Natural killer cell (primary cell): Measurements from ENCODE around the gene ICA1L. TPM values are rescaled to one million over a fixed set of nuclear protein-coding genes. Genes with fewer than 3 reads are reported as not detected.

ENCODE experiments used
- ATAC-seq, 3 donors: fragments of 150-1000 bp in 2 of 3; fragments of 200-7000 bp in 1 of 3; cut with Tn5 transposase; 1 replicate in 1 of 3; 2 replicates in 2 of 3; pipeline ENCODE4 v1.10.0; 2021; ENCODE audit warnings: mild to moderate bottlenecking in 2 of 3, moderate library complexity in 2 of 3
- DNase-seq, 2 donors: peaks; one replicate each; pipeline versions ENCODE4 v3.0.0 to v3.0.0-alpha.2; 2013 to 2021; ENCODE audit warnings: mixed read lengths in 1 of 2
- H3K27ac ChIP-seq: one replicate; pipeline ENCODE4 v1.5.1; 2013; ENCODE audit warnings: mild to moderate bottlenecking, low read length
- H3K27me3 ChIP-seq: one replicate; pipeline ENCODE4 v1.6.1; 2013; ENCODE audit warnings: low read length; ENCODE audit not compliant: control insufficient read depth, insufficient read depth
- H3K36me3 ChIP-seq: one replicate; pipeline ENCODE4 v1.6.1; 2013; ENCODE audit warnings: low read length; ENCODE audit not compliant: control insufficient read depth, insufficient read depth
- H3K4me1 ChIP-seq: one replicate; pipeline ENCODE4 v1.6.1; 2013; ENCODE audit warnings: low read length; ENCODE audit not compliant: control insufficient read depth, insufficient read depth
- H3K4me3 ChIP-seq: one replicate; pipeline ENCODE4 v1.5.1; 2013; ENCODE audit warnings: low read length
- H3K9me3 ChIP-seq: one replicate; pipeline ENCODE4 v1.6.1; 2013; ENCODE audit warnings: low read length; ENCODE audit not compliant: control insufficient read depth, insufficient read depth
- H3K27ac Mint-ChIP-seq, 2 donors: one replicate each; pipeline ENCODE4 v1.8.0; 2022; ENCODE audit warnings: mild to moderate bottlenecking in 2 of 2, mixed read lengths in 2 of 2, moderate library complexity in 1 of 2
- H3K27me3 Mint-ChIP-seq, 2 donors: one replicate each; pipeline ENCODE4 v1.8.0; 2022; ENCODE audit warnings: low read depth in 2 of 2, mixed read lengths in 2 of 2
- H3K36me3 Mint-ChIP-seq: one replicate; pipeline ENCODE4 v1.8.0; 2022; ENCODE audit warnings: mixed read lengths
- H3K4me1 Mint-ChIP-seq, 2 donors: one replicate each; pipeline ENCODE4 v1.8.0; 2022; ENCODE audit warnings: mixed read lengths in 2 of 2
- H3K4me3 Mint-ChIP-seq: one replicate; pipeline ENCODE4 v1.8.0; 2022; ENCODE audit warnings: mild to moderate bottlenecking, moderate library complexity, mixed read lengths
- H3K9me3 Mint-ChIP-seq, 2 donors: one replicate each; pipeline ENCODE4 v1.8.0; 2022; ENCODE audit warnings: mixed read lengths in 2 of 2
- WGBS: methylation state at CpG from one replicate; pipeline ENCODE4 v1.1.7; 2013; ENCODE audit warnings: missing lambda C conversion rate; ENCODE audit not compliant: insufficient coverage; 5-methylcytosine and 5-hydroxymethylcytosine counted together
- intact Hi-C: fragments of 100-400 bp; cut with micrococcal nuclease; formaldehyde crosslinking; loops from one replicate; pipeline ENCODE4 v1.14.2; 2022
- total RNA-seq, 4 donors: library from RNA; stranded (reverse); fragments of 120-200 nt in 1 of 4; gene quantifications; one replicate each; pipeline versions ENCODE4 v1.2.3 to v1.2.4, GENCODE V29; 2013 to 2022
- TF ChIP-seq, protein P1 (sequence below): fragments of 200-600 bp; IDR thresholded peaks from one replicate; pipeline ENCODE4 v1.8.0; 2022; ENCODE audit warnings: antibody characterized with exemption

ICA1L gene
- total RNA-seq, 3 donors from 2014 or later (not counting 1 experiment from before 2014, with no cell fraction given) = 9.0 to 15.5 (median 10.4) TPM

DNA sequence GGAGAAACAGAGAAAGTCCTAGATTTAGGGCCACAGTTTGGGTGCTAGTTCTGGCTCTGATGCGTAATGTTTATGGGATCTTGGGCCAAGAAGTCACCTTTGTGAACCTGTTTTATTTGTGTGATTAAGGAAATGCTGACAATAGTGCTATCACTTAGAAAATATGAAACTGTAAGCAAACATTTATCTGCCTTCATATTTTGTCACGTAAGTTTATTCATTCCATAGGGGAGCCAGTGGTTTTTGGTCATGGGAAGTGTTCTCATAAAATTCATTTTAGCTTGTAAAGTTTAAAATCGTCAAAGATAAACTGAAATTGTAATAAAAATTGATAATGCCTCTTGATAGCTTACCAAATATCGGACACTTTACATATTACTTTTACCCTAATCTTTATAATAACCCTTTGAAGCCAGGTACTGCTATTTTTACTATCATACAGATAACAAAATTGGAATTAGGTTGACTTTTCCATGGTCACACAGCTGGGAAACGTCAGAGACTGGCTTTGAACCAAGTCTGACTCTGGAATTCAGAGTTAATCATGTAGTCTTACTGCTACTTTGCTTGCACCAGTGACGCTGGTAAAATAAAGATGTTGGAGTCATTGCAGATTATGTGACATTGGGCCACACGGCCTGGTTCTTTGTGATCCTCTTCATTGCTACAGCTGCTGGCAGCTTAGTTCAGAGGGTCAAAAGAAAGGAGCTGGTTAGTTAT is 99.7 kb downstream of the ICA1L start:
- Histone ChIP-seq H3K4me1 (no peaks in the 10 kb centered on the region), H3K27ac (no peak overlapping the region), H3K9me3 (no peaks in the 10 kb centered on the region), H3K4me3 (no peak overlapping the region), H3K36me3 (peaks cover 5% of the 10 kb centered on the region), H3K27me3 (no peaks in the 10 kb centered on the region)
- Mint-ChIP-seq H3K9me3 (no peaks in the 10 kb centered on the region), H3K4me3 (no peak overlapping the region), H3K27me3 (no peaks in the 10 kb centered on the region), H3K36me3 (no peaks in the 10 kb centered on the region), H3K4me1 (peaks cover 0 to 7% of the 10 kb centered on the region in 2 donors), H3K27ac (no peak overlapping the region)
- intact Hi-C loops = no loop called here
- 91% methylated on average over 5 of the region's 7 CpGs for whole genome bisulfite sequencing
- no peak for ATAC-seq
- TF ChIP-seq, protein P1, sequence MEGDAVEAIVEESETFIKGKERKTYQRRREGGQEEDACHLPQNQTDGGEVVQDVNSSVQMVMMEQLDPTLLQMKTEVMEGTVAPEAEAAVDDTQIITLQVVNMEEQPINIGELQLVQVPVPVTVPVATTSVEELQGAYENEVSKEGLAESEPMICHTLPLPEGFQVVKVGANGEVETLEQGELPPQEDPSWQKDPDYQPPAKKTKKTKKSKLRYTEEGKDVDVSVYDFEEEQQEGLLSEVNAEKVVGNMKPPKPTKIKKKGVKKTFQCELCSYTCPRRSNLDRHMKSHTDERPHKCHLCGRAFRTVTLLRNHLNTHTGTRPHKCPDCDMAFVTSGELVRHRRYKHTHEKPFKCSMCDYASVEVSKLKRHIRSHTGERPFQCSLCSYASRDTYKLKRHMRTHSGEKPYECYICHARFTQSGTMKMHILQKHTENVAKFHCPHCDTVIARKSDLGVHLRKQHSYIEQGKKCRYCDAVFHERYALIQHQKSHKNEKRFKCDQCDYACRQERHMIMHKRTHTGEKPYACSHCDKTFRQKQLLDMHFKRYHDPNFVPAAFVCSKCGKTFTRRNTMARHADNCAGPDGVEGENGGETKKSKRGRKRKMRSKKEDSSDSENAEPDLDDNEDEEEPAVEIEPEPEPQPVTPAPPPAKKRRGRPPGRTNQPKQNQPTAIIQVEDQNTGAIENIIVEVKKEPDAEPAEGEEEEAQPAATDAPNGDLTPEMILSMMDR = no peak
- no peak for DNase-seq

DNA sequence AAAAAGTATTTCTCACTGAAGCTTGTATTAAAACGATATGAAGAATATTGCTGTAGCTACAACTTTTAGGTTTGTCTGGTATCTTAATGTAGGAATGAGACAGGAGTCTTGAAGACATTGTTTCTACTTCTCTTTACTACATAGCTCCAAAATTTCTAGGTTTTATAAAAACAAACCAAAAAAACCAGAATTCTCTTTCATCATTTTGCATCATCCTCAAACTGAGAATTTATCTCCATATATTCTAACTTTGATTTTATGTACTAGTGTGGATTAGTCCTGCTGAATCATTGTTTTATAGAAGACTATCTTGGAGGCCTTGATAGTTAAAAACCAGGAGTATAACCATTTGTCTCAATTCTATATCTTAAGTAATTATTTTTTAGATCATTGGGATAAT is 100.2 kb downstream of the ICA1L start:
- Mint-ChIP-seq H3K9me3 (no peaks in the 10 kb centered on the region), H3K4me1 (peaks cover 0 to 7% of the 10 kb centered on the region in 2 donors), H3K4me3 (no peak overlapping the region), H3K36me3 (no peaks in the 10 kb centered on the region), H3K27ac (no peak overlapping the region), H3K27me3 (no peaks in the 10 kb centered on the region)
- Histone ChIP-seq H3K27ac (no peak overlapping the region), H3K9me3 (no peaks in the 10 kb centered on the region), H3K27me3 (no peaks in the 10 kb centered on the region), H3K36me3 (peaks cover 6% of the 10 kb centered on the region), H3K4me3 (no peak overlapping the region), H3K4me1 (no peaks in the 10 kb centered on the region)
- no peak for ATAC-seq
- WGBS = no CpG with 5 or more reads among the region's 1 CpG
- no peak for DNase-seq
- intact Hi-C loops = no loop called here
- TF ChIP-seq, protein P1 = no peak

DNA sequence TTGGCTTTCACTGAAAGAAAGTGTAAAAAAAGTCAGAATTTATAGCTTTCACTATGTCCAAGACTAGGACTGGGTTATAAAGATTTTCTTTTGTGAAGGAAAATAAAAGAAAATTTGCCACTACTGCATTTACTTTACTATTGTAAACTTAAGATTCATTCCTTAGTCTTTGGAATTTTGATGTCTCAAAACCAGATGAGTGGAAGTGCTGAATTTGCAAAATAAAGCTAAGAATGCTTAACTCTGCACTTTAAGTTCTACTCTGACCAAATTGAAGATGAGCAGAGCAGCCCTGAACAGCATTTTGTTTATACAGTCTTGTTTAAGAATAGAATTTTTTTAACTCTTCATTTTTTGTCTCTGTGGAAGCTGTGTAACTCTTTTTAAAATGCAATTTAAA is 102.4 kb downstream of the ICA1L start:
- Histone ChIP-seq H3K27ac (no peak overlapping the region), H3K36me3 (peaks cover 9% of the 10 kb centered on the region), H3K27me3 (no peaks in the 10 kb centered on the region), H3K4me3 (no peak overlapping the region), H3K9me3 (no peaks in the 10 kb centered on the region), H3K4me1 (no peaks in the 10 kb centered on the region)
- intact Hi-C loops = no loop called here
- H3K4me3 Mint-ChIP-seq = no peak overlapping the region
- no peak overlapping the region for H3K27ac Mint-ChIP-seq
- no peaks in the 10 kb centered on the region for H3K27me3 Mint-ChIP-seq
- H3K4me1 Mint-ChIP-seq = peaks cover 0 to 1% of the 10 kb centered on the region in 2 donors
- ATAC-seq (no peak), DNase-seq (no peak)
- TF ChIP-seq, protein P1 = no peak
- no peaks in the 10 kb centered on the region for H3K36me3 Mint-ChIP-seq
- no peaks in the 10 kb centered on the region for H3K9me3 Mint-ChIP-seq

DNA sequence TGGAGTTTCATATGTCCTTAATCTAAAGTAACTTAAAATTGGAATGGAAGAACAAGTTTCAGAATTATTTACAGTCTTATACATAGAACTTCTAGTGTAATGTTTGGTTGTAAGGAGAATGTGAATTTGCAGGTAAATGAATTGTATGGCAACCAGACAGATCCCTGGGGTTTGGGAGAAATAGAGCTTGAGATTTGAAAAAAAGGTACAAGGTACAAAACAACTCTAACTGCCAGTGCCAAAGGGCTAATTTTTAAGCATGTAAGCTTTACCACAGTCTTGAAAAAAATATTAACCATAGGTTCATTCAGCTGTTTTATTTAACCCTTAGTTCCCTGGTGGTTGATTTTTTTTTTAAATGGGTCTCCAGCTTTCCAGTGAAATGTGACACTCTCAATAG is 103.3 kb downstream of the ICA1L start:
- peaks cover 9% of the 10 kb centered on the region for H3K36me3 ChIP-seq
- intact Hi-C loops = no loop called here
- H3K27me3 ChIP-seq = no peaks in the 10 kb centered on the region
- DNase-seq (no peak), ATAC-seq (no peak)
- Mint-ChIP-seq H3K4me1 (peaks cover 0 to 6% of the 10 kb centered on the region in 2 donors), H3K36me3 (no peaks in the 10 kb centered on the region), H3K27ac (no peak overlapping the region), H3K27me3 (no peaks in the 10 kb centered on the region), H3K4me3 (no peak overlapping the region), H3K9me3 (no peaks in the 10 kb centered on the region)
- no peaks in the 10 kb centered on the region for H3K4me1 ChIP-seq
- no peak overlapping the region for H3K4me3 ChIP-seq
- TF ChIP-seq, protein P1 = no peak
- no peaks in the 10 kb centered on the region for H3K9me3 ChIP-seq
- H3K27ac ChIP-seq = no peak overlapping the region
